Measurements from ENCODE around the gene GSTK1.
"Not testable (repeated sequence)": the region's sequence is repeated elsewhere in the genome, so short reads cannot be mapped to it uniquely, and the experiment has no call there.

The GSTK1 gene

GRCh38 chr7:143263266-143264195 is at the start of gene GSTK1:
Gene GSTK1, plus strand, starts transcription at chr7:143263441. Its CDS starts 73 bp downstream, at chr7:143263514.
- DNase-seq (ENCODE audit: low read depth): no peak

GRCh38 chr7:143213478-143213877 is 49.8 kb upstream of the GSTK1 start:
- not testable (repeated sequence) for DNase-seq (ENCODE audit: low read depth)

GRCh38 chr7:143214789-143215679 is 48.2 kb upstream of the GSTK1 start:
- DNase-seq (ENCODE audit: low read depth): peak; percentile 72

GRCh38 chr7:143216151-143216550 is 47.1 kb upstream of the GSTK1 start:
- no peak for DNase-seq (ENCODE audit: low read depth)

- DNase-seq (ENCODE audit: low read depth): no peak
Observed at GRCh38 chr7:143216686-143217085, 46.6 kb upstream of the GSTK1 start.

GRCh38 chr7:143217806-143218205 is 45.4 kb upstream of the GSTK1 start:
- DNase-seq (ENCODE audit: low read depth): no peak

GRCh38 chr7:143221286-143221685 is 42.0 kb upstream of the GSTK1 start:
- DNase-seq (ENCODE audit: low read depth): no peak

- DNase-seq (ENCODE audit: low read depth): no peak
Observed at GRCh38 chr7:143221737-143222136, 41.5 kb upstream of the GSTK1 start, which contains the start of gene TAS2R40. Gene TAS2R40, plus strand, starts transcription at chr7:143222037. Its CDS starts 42 bp downstream, at chr7:143222079.

GRCh38 chr7:143222782-143223181 is 40.5 kb upstream of the GSTK1 start:
- DNase-seq (ENCODE audit: low read depth): no peak

GRCh38 chr7:143223784-143224183 is 39.5 kb upstream of the GSTK1 start:
- DNase-seq (ENCODE audit: low read depth): no peak

- DNase-seq (ENCODE audit: low read depth): no peak
Observed at GRCh38 chr7:143225047-143225446, 38.2 kb upstream of the GSTK1 start.

GRCh38 chr7:143227806-143228205 is 35.4 kb upstream of the GSTK1 start:
- no peak for DNase-seq (ENCODE audit: low read depth)

GRCh38 chr7:143229054-143229790 is 34.0 kb upstream of the GSTK1 start:
- no peak for DNase-seq (ENCODE audit: low read depth)

GRCh38 chr7:143230602-143231457 is 32.4 kb upstream of the GSTK1 start:
- DNase-seq (ENCODE audit: low read depth): no peak

- DNase-seq (ENCODE audit: low read depth): no peak
Observed at GRCh38 chr7:143233816-143234532, 29.3 kb upstream of the GSTK1 start.

- no peak for DNase-seq (ENCODE audit: low read depth)
Observed at GRCh38 chr7:143234533-143234875, 28.7 kb upstream of the GSTK1 start.

GRCh38 chr7:143235561-143235960 is 27.7 kb upstream of the GSTK1 start:
- DNase-seq (ENCODE audit: low read depth): no peak

GRCh38 chr7:143236408-143236990 is 26.7 kb upstream of the GSTK1 start:
- no peak for DNase-seq (ENCODE audit: low read depth)

GRCh38 chr7:143237366-143237765 is 25.9 kb upstream of the GSTK1 start:
- DNase-seq (ENCODE audit: low read depth): no peak

Measured in HS-27A (cell line).